ENCODE data around the gene C2CD2.

GRCh38 chr21:41951876-41952567 is 1.8 kb downstream of the C2CD2 start:
- TF ChIP-seq CTCF (IDR thresholded peaks at IDR 0.05; ENCODE audit: low read depth, low read length, poor library complexity, severe bottlenecking) (no peak), EZH2phosphoT487 (IDR thresholded peaks at IDR 0.05; ENCODE audit: borderline replicate concordance, low read length) (no peak)
